HG03521 (cell line): ENCODE data around the gene PHTF2.

ENCODE experiments used
- ATAC-seq: cut with Tn5 transposase; IDR thresholded peaks from one replicate; pipeline ENCODE4 v1.9.1; 2021; ENCODE audit warnings: mild to moderate bottlenecking, moderate library complexity; ENCODE audit not compliant: unreplicated experiment

Gene PHTF2

GRCh38 chr7:77918676-77919075, 120.1 kb downstream of the PHTF2 start:
- ATAC-seq: no peak

GRCh38 chr7:77923419-77923818, 124.8 kb downstream of the PHTF2 start:
- no peak for ATAC-seq

GRCh38 chr7:77930496-77930895, 131.9 kb downstream of the PHTF2 start:
- ATAC-seq: no peak

GRCh38 chr7:77931841-77932240, 133.3 kb downstream of the PHTF2 start:
- no peak for ATAC-seq

- no peak for ATAC-seq
Measured at GRCh38 chr7:77933394-77933793, 134.8 kb downstream of the PHTF2 start.

GRCh38 chr7:77935652-77936348, 137.2 kb downstream of the PHTF2 start:
- no peak for ATAC-seq

GRCh38 chr7:77940647-77941046, 142.1 kb downstream of the PHTF2 start:
- no peak for ATAC-seq

GRCh38 chr7:77942431-77942830, 143.9 kb downstream of the PHTF2 start:
- no peak for ATAC-seq

- no peak for ATAC-seq
Measured at GRCh38 chr7:77944183-77945182, 145.9 kb downstream of the PHTF2 start.

GRCh38 chr7:77950548-77950947, 152.0 kb downstream of the PHTF2 start:
- no peak for ATAC-seq

GRCh38 chr7:77954773-77955555, 156.4 kb downstream of the PHTF2 start:
- no peak for ATAC-seq

- ATAC-seq: no peak
Measured at GRCh38 chr7:77958436-77958835, 159.9 kb downstream of the PHTF2 start.

- ATAC-seq: no peak
Measured at GRCh38 chr7:77959080-77959479, 160.5 kb downstream of the PHTF2 start.

GRCh38 chr7:77960336-77960735, 161.8 kb downstream of the PHTF2 start:
- no peak for ATAC-seq

GRCh38 chr7:77967429-77967828, 168.9 kb downstream of the PHTF2 start:
- no peak for ATAC-seq

- ATAC-seq: no peak
Measured at GRCh38 chr7:77971726-77972125, 173.2 kb downstream of the PHTF2 start.

- ATAC-seq: no peak
Measured at GRCh38 chr7:77975672-77976480, 177.3 kb downstream of the PHTF2 start.

GRCh38 chr7:77979219-77979618, 180.6 kb downstream of the PHTF2 start:
- ATAC-seq: no peak

- no peak for ATAC-seq
Measured at GRCh38 chr7:77980087-77980713, 181.6 kb downstream of the PHTF2 start.
